ENCODE data around the gene C3orf20.

- no peak for TF ChIP-seq TEF (CRISPR knock-in tag; IDR thresholded peaks at IDR 0.05)
- no peak for TF ChIP-seq REST (IDR thresholded peaks at IDR 0.05; ENCODE audit: borderline replicate concordance in 1 of 2, low read depth in 1 of 2, low read length in 2 of 2)
- TF ChIP-seq RXRA (CRISPR knock-in tag; IDR thresholded peaks at IDR 0.05): no peak
- no peak for TF ChIP-seq ESRRA (CRISPR knock-in tag; IDR thresholded peaks at IDR 0.05; ENCODE audit: low read depth)
- TF ChIP-seq E2F5 (CRISPR knock-in tag; conservative IDR thresholded peaks at IDR 0.05): no peak
Measured at GRCh38 chr3:14788644-14789043, 113.7 kb downstream of the C3orf20 start.

All from HepG2 (cell line).